B cell (primary cell): ENCODE results near the gene CASD1. TPM values are rescaled to one million over a fixed set of nuclear protein-coding genes. Genes with fewer than 3 reads are reported as not detected.

Experiments used
- ATAC-seq: fragments of 200-7000 bp; cut with Tn5 transposase; one replicate; pipeline ENCODE4 v1.10.0; 2021; ENCODE audit warnings: low read depth, mild to moderate bottlenecking, moderate number of reproducible peaks, moderate library complexity
- CTCF ChIA-PET: fragments of 350-600 bp; sonication (Branson Sonifier 250); formaldehyde crosslinking; loops from one replicate; lab custom pipeline; 2021; ENCODE audit warnings: antibody characterized with exemption, inconsistent platforms; lab: Charles Lee
- POLR2A ChIA-PET: fragments of 350-600 bp; sonication (Branson Sonifier 250); formaldehyde crosslinking; loops from one replicate; lab custom pipeline; 2021; ENCODE audit warnings: antibody characterized with exemption; lab: Charles Lee
- DNase-seq: peaks from one replicate; pipeline ENCODE4 v3.0.0; 2013
- H2AFZ ChIP-seq: 2 replicates; pipeline ENCODE4 v1.6.1; 2012; ENCODE audit warnings: mild to moderate bottlenecking, low read depth, low read length; ENCODE audit not compliant: insufficient read depth, poor library complexity, severe bottlenecking
- H3K27ac ChIP-seq, 2 donors: 1 replicate in 1 of 2; 2 replicates in 1 of 2; pipeline ENCODE4 v1.5.1; 2012 to 2013; ENCODE audit warnings: low read length in 2 of 2, mild to moderate bottlenecking in 2 of 2, moderate library complexity in 1 of 2
- H3K27me3 ChIP-seq, 4 experiments: fragments of 200-600 bp in 1 of 4; sonication (generic) in 1 of 4; replicated peaks in 1 of 4; 1 replicate in 2 of 4; 2 replicates in 2 of 4; pipeline versions ENCODE4 v1.6.1 to v1.7.0; 2013 to 2016; ENCODE audit warnings: low read length in 3 of 4, mild to moderate bottlenecking in 2 of 4, mixed read lengths in 1 of 4, moderate library complexity in 1 of 4; ENCODE audit not compliant: insufficient read depth in 4 of 4, control insufficient read depth in 3 of 4; ENCODE audit errors: control extremely low read depth in 1 of 4
- H3K36me3 ChIP-seq, 2 experiments: replicated peaks in 1 of 2; 1 replicate in 1 of 2; 2 replicates in 1 of 2; pipeline versions ENCODE4 v1.6.1 to v1.7.1; 2013; ENCODE audit warnings: low read length in 1 of 2; ENCODE audit not compliant: insufficient read depth in 2 of 2, control insufficient read depth in 1 of 2; ENCODE audit errors: control extremely low read depth in 1 of 2, extremely low read depth in 1 of 2
- H3K4me1 ChIP-seq, 2 donors: fragments of 200-600 bp in 1 of 2; sonication (generic) in 1 of 2; 1 replicate in 1 of 2; 2 replicates in 1 of 2; pipeline versions ENCODE4 v1.5.1 to v1.6.1; 2013 to 2017; ENCODE audit warnings: low read length in 2 of 2; ENCODE audit not compliant: control insufficient read depth in 2 of 2, insufficient read depth in 2 of 2
- H3K4me2 ChIP-seq: replicated peaks from 2 replicates; pipeline ENCODE3; 2012; ENCODE audit warnings: mild to moderate bottlenecking, low read depth, low read length; ENCODE audit not compliant: poor library complexity, severe bottlenecking
- H3K4me3 ChIP-seq, 5 experiments: fragments of 200-600 bp in 1 of 5; sonication (generic) in 1 of 5; 1 replicate in 3 of 5; 2 replicates in 2 of 5; pipeline versions ENCODE4 v1.5.1 to v1.7.0; 2011 to 2016; ENCODE audit warnings: low read length in 4 of 5, mild to moderate bottlenecking in 4 of 5, low read depth in 2 of 5, control low read depth in 1 of 5, moderate library complexity in 1 of 5; ENCODE audit not compliant: insufficient read depth in 1 of 5; ENCODE audit errors: control extremely low read depth in 1 of 5, extremely low read depth in 1 of 5
- H3K79me2 ChIP-seq: fragments of 200-600 bp; sonication (generic); one replicate; pipeline ENCODE4 v1.6.0; 2016; ENCODE audit warnings: low read length; ENCODE audit not compliant: control insufficient read depth, insufficient read depth
- H3K9ac ChIP-seq: fragments of 200-600 bp; sonication (generic); 2 replicates; pipeline ENCODE4 v1.6.1; 2017; ENCODE audit warnings: mild to moderate bottlenecking, low read length, moderate library complexity
- H3K9me3 ChIP-seq, 3 donors: one replicate each; pipeline versions ENCODE4 v1.6.1 to v1.7.1; 2013; ENCODE audit warnings: low read length in 2 of 3; ENCODE audit not compliant: control insufficient read depth in 2 of 3, insufficient read depth in 1 of 3; ENCODE audit errors: control extremely low read depth in 1 of 3
- H4K20me1 ChIP-seq: 2 replicates; pipeline ENCODE4 v1.6.0; 2012; ENCODE audit warnings: mild to moderate bottlenecking, low read length; ENCODE audit not compliant: insufficient read depth, control insufficient read depth, poor library complexity, severe bottlenecking
- H3K27ac Mint-ChIP-seq: one replicate; pipeline ENCODE4 v1.8.0; 2021; ENCODE audit warnings: mixed read lengths
- H3K27me3 Mint-ChIP-seq: one replicate; pipeline ENCODE4 v1.8.0; 2021; ENCODE audit warnings: mixed read lengths
- H3K4me1 Mint-ChIP-seq: one replicate; pipeline ENCODE4 v1.8.0; 2021; ENCODE audit warnings: mixed read lengths
- H3K4me3 Mint-ChIP-seq: one replicate; pipeline ENCODE4 v1.8.0; 2021; ENCODE audit warnings: mixed read lengths
- H3K9me3 Mint-ChIP-seq: one replicate; pipeline ENCODE4 v1.8.0; 2022; ENCODE audit warnings: mixed read lengths; ENCODE audit not compliant: insufficient read depth
- CTCF ChIP-seq: fragments of 200-600 bp; IDR thresholded peaks from one replicate; pipeline ENCODE4 v1.8.0; 2022; ENCODE audit warnings: antibody characterized with exemption, mild to moderate bottlenecking
- EZH2 ChIP-seq: IDR thresholded peaks from 2 replicates; pipeline ENCODE4 v1.6.1; 2012; ENCODE audit warnings: borderline replicate concordance, low read depth, mild to moderate bottlenecking, moderate library complexity, low read length; ENCODE audit not compliant: insufficient read depth, poor library complexity, severe bottlenecking
- WGBS: methylation state at CpG from one replicate; pipeline ENCODE4 v1.1.5; 2013; ENCODE audit warnings: missing lambda C conversion rate; ENCODE audit not compliant: insufficient coverage; 5-methylcytosine and 5-hydroxymethylcytosine counted together
- intact Hi-C: fragments of 100-400 bp; cut with micrococcal nuclease; formaldehyde crosslinking; loops from one replicate; pipeline ENCODE4 v1.10.0; 2022
- polyA plus RNA-seq: library from polyadenylated mRNA; depleted of rRNA; stranded (reverse); fragments of >200 nt; gene quantifications from 2 replicates; pipeline ENCODE4 v1.2.3, GENCODE V29; 2012
- total RNA-seq, 2 donors: library from RNA; stranded (reverse); fragments of 120-200 nt in 1 of 2; gene quantifications; 1 replicate in 1 of 2; 2 replicates in 1 of 2; pipeline versions ENCODE4 v1.2.3 to v1.2.4, GENCODE V29; 2013 to 2022

CASD1 gene
- total and polyA plus RNA-seq, 2 donors (not counting 1 experiment from before 2014, with no cell fraction given): 9.2 to 47.9 TPM

- Histone ChIP-seq H3K4me2 (no peak overlapping the region), H3K27me3 (no peaks in the 10 kb centered on the region), H3K36me3 (no peaks in the 10 kb centered on the region), H3K9ac (no peak overlapping the region), H4K20me1 (no peaks in the 10 kb centered on the region), H3K4me1 (no peaks in the 10 kb centered on the region), H3K4me3 (no peak overlapping the region), H3K79me2 (no peaks in the 10 kb centered on the region), H3K9me3 (no peaks in the 10 kb centered on the region), H3K27ac (no peak overlapping the region), H2AFZ (no peak overlapping the region)
- H3K4me3 Mint-ChIP-seq: no peak overlapping the region
- ATAC-seq: no peak
- H3K4me1 Mint-ChIP-seq: no peaks in the 10 kb centered on the region
- TF ChIP-seq EZH2: no peak
- TF ChIP-seq CTCF: no peak
- H3K27ac Mint-ChIP-seq: no peak overlapping the region
- 88% methylated on average over 1 of the region's 1 CpG for WGBS
- intact Hi-C loops: no loop called here
- CTCF ChIA-PET: no interaction called here
- H3K27me3 Mint-ChIP-seq: no peaks in the 10 kb centered on the region
- POLR2A ChIA-PET: no interaction called here
- H3K9me3 Mint-ChIP-seq: peaks cover 2% of the 10 kb centered on the region
- DNase-seq: no peak
These were observed 74.5 kb downstream of the CASD1 start for GRCh38 chr7:94584113-94584512.

- Mint-ChIP-seq H3K4me3 (no peak overlapping the region), H3K9me3 (no peaks in the 10 kb centered on the region), H3K4me1 (peaks cover 19% of the 10 kb centered on the region), H3K27me3 (no peaks in the 10 kb centered on the region), H3K27ac (no peak overlapping the region)
- H3K9me3 ChIP-seq: no peaks in the 10 kb centered on the region
- H3K4me1 ChIP-seq: peaks cover 11 to 17% of the 10 kb centered on the region in 2 donors
- DNase-seq: no peak
- H3K27me3 ChIP-seq: no peaks in the 10 kb centered on the region
- CTCF ChIA-PET: no interaction called here
- no peaks in the 10 kb centered on the region for H4K20me1 ChIP-seq
- no peak for ATAC-seq
- POLR2A ChIA-PET: no interaction called here
- no peaks in the 10 kb centered on the region for H3K36me3 ChIP-seq
- H3K4me3 ChIP-seq: no peak overlapping the region
- no peaks in the 10 kb centered on the region for H3K79me2 ChIP-seq
- no peak overlapping the region for H3K9ac ChIP-seq
- intact Hi-C loops: no loop called here
- H2AFZ ChIP-seq: no peak overlapping the region
- no peak overlapping the region for H3K4me2 ChIP-seq
- TF ChIP-seq EZH2: no peak
- no peak for TF ChIP-seq CTCF
- no CpG with 5 or more reads among the region's 2 CpGs for WGBS
- H3K27ac ChIP-seq: no peak overlapping the region
These were observed 78.5 kb downstream of the CASD1 start for GRCh38 chr7:94588075-94588474.
